IMR-90 (cell line): Measurements from ENCODE around the gene SLC6A6. TPM values are rescaled to one million over a fixed set of nuclear protein-coding genes. Genes with fewer than 3 reads are reported as not detected.

Experiments used
- ATAC-seq: fragments of 200-7000 bp; cut with Tn5 transposase; 2 replicates; pipeline ENCODE4 v1.9.1; 2020; ENCODE audit warnings: low read depth, mild to moderate bottlenecking, moderate library complexity
- BruUV-seq: library from RNA; stranded (reverse); fragments of 400-500 nt; replicated peaks from 2 replicates; lab custom pipeline; 2021; lab: Mats Ljungman, UMichigan
- CTCF ChIA-PET: fragments of 300-600 bp; formaldehyde crosslinking; extraction: SDS; loops from one replicate; lab custom pipeline; 2021; ENCODE audit warnings: antibody characterized with exemption; lab: Yijun Ruan, JAX
- POLR2A ChIA-PET: fragments of 300-600 bp; sonication (Branson Sonifier 250); formaldehyde crosslinking; loops from one replicate; lab custom pipeline; 2022; ENCODE audit warnings: antibody characterized with exemption; ENCODE audit not compliant: unreplicated experiment; lab: Charles Lee
- DNase-seq: peaks from one replicate; pipeline ENCODE4 v3.0.0; 2013
- H2AFZ ChIP-seq: replicated peaks from 2 replicates; pipeline ENCODE3; 2013; ENCODE audit warnings: low read length, mild to moderate bottlenecking; ENCODE audit not compliant: poor library complexity
- H2AK5ac ChIP-seq: 2 replicates; pipeline ENCODE4 v1.6.1; 2013; ENCODE audit warnings: low read depth, low read length, inconsistent platforms
- H2AK9ac ChIP-seq: replicated peaks from 2 replicates; pipeline ENCODE3; 2013; ENCODE audit warnings: mild to moderate bottlenecking, low read depth, low read length, moderate library complexity; ENCODE audit not compliant: poor library complexity
- H2BK120ac ChIP-seq: 2 replicates; pipeline ENCODE4 v1.6.1; 2013; ENCODE audit warnings: low read depth, low read length, inconsistent platforms
- H2BK15ac ChIP-seq: 3 replicates; pipeline ENCODE4 v1.6.1; 2013; ENCODE audit warnings: low read depth, low read length, inconsistent platforms
- H2BK20ac ChIP-seq: 2 replicates; pipeline ENCODE4 v1.6.1; 2013; ENCODE audit warnings: low read depth, mild to moderate bottlenecking, inconsistent platforms, low read length, moderate library complexity
- H2BK5ac ChIP-seq: 2 replicates; pipeline ENCODE4 v1.6.1; 2013; ENCODE audit warnings: mild to moderate bottlenecking, low read depth, low read length, inconsistent platforms; ENCODE audit not compliant: poor library complexity, severe bottlenecking
- H3K14ac ChIP-seq: replicated peaks from 2 replicates; pipeline ENCODE4 v1.6.1; 2013; ENCODE audit warnings: low read depth, low read length, inconsistent platforms
- H3K18ac ChIP-seq: 2 replicates; pipeline ENCODE4 v1.6.1; 2013; ENCODE audit warnings: low read depth, low read length, control low read depth
- H3K23ac ChIP-seq: 2 replicates; pipeline ENCODE4 v1.6.1; 2013; ENCODE audit warnings: low read depth, low read length, inconsistent platforms
- H3K27ac ChIP-seq: 2 replicates; pipeline ENCODE4 v1.5.1; 2013; ENCODE audit warnings: mild to moderate bottlenecking, control low read depth, low read length; ENCODE audit not compliant: insufficient read depth
- H3K27me3 ChIP-seq: 2 replicates; pipeline ENCODE4 v1.6.1; 2013; ENCODE audit warnings: low read length; ENCODE audit not compliant: control insufficient read depth, insufficient read depth
- H3K36me3 ChIP-seq: 2 replicates; pipeline ENCODE4 v1.6.1; 2013; ENCODE audit warnings: low read length, mixed read lengths; ENCODE audit not compliant: control insufficient read depth, insufficient read depth
- H3K4ac ChIP-seq: 2 replicates; pipeline ENCODE4 v1.6.1; 2013; ENCODE audit warnings: low read depth, low read length, inconsistent platforms
- H3K4me1 ChIP-seq: 2 replicates; pipeline ENCODE4 v1.6.1; 2013; ENCODE audit warnings: low read length, mixed read lengths; ENCODE audit not compliant: control insufficient read depth, insufficient read depth
- H3K4me2 ChIP-seq: 2 replicates; pipeline ENCODE4 v1.6.1; 2013; ENCODE audit warnings: low read depth, mild to moderate bottlenecking, control low read depth, low read length, moderate library complexity
- H3K4me3 ChIP-seq: 2 replicates; pipeline ENCODE4 v1.5.1; 2013; ENCODE audit warnings: low read depth, mild to moderate bottlenecking, control low read depth, low read length, moderate library complexity; ENCODE audit not compliant: insufficient read depth
- H3K56ac ChIP-seq: 2 replicates; pipeline ENCODE4 v1.6.1; 2013; ENCODE audit warnings: low read length, inconsistent platforms; ENCODE audit not compliant: insufficient read depth; ENCODE audit errors: extremely low read depth
- H3K79me1 ChIP-seq, 2 experiments: 2 replicates each; pipeline ENCODE4 v1.6.1; 2013; ENCODE audit warnings: low read length in 2 of 2, inconsistent platforms in 1 of 2, low read depth in 1 of 2
- H3K9ac ChIP-seq: 2 replicates; pipeline ENCODE4 v1.6.1; 2013; ENCODE audit warnings: low read depth, low read length, control low read depth
- H3K9me1 ChIP-seq: 2 replicates; pipeline ENCODE4 v1.6.1; 2013; ENCODE audit warnings: low read length, inconsistent platforms; ENCODE audit not compliant: insufficient read depth
- H3K9me3 ChIP-seq: 2 replicates; pipeline ENCODE4 v1.6.1; 2013; ENCODE audit warnings: low read length; ENCODE audit not compliant: control insufficient read depth, insufficient read depth
- H4K20me1 ChIP-seq: 2 replicates; pipeline ENCODE4 v1.6.1; 2013; ENCODE audit warnings: low read length, inconsistent platforms; ENCODE audit not compliant: insufficient read depth
- H4K5ac ChIP-seq: 2 replicates; pipeline ENCODE4 v1.6.1; 2013; ENCODE audit warnings: mild to moderate bottlenecking, low read depth, low read length, control low read depth
- H4K8ac ChIP-seq, 2 experiments: 2 replicates each; pipeline ENCODE4 v1.6.1; 2013; ENCODE audit warnings: low read depth in 2 of 2, low read length in 2 of 2, control low read depth in 1 of 2, inconsistent platforms in 1 of 2
- H4K91ac ChIP-seq: 2 replicates; pipeline ENCODE4 v1.6.1; 2013; ENCODE audit warnings: low read depth, low read length, inconsistent platforms; ENCODE audit not compliant: insufficient read depth
- BHLHE40 ChIP-seq: fragments of 150-350 bp; IDR thresholded peaks from 2 replicates; pipeline ENCODE4 v1.6.1; 2016; ENCODE audit warnings: mild to moderate bottlenecking, low read depth, low read length
- CEBPB ChIP-seq: IDR thresholded peaks from 2 replicates; pipeline ENCODE4 v1.6.1; 2012; ENCODE audit warnings: low read depth, low read length, improper control_type of control experiment
- CHD1 ChIP-seq: IDR thresholded peaks from 2 replicates; pipeline ENCODE4 v1.6.1; 2012; ENCODE audit warnings: low read depth, low read length, improper control_type of control experiment
- CTCF ChIP-seq: conservative IDR thresholded peaks from 2 replicates; pipeline ENCODE4 v1.5.1; 2012; ENCODE audit warnings: mild to moderate bottlenecking, low read depth, low read length, improper control_type of control experiment
- ELK1 ChIP-seq: fragments of 150-350 bp; IDR thresholded peaks from 2 replicates; pipeline ENCODE4 v1.6.1; 2016; ENCODE audit warnings: low read depth, mild to moderate bottlenecking, low read length, moderate library complexity, borderline replicate concordance
- MAFK ChIP-seq: IDR thresholded peaks from 2 replicates; pipeline ENCODE4 v1.6.1; 2012; ENCODE audit warnings: low read depth, low read length, improper control_type of control experiment
- MAZ ChIP-seq: IDR thresholded peaks from 2 replicates; pipeline ENCODE4 v1.6.1; 2012; ENCODE audit warnings: low read depth, mild to moderate bottlenecking, low read length, improper control_type of control experiment, moderate library complexity, borderline replicate concordance
- MXI1 ChIP-seq: IDR thresholded peaks from 2 replicates; pipeline ENCODE4 v1.6.1; 2012; ENCODE audit warnings: low read depth, mild to moderate bottlenecking, low read length, moderate library complexity, borderline replicate concordance
- NFE2L2 ChIP-seq: fragments of 150-350 bp; IDR thresholded peaks from 2 replicates; pipeline ENCODE4 v1.6.1; 2016; ENCODE audit warnings: low read depth, mild to moderate bottlenecking, low read length
- POLR2A ChIP-seq: IDR thresholded peaks from 2 replicates; pipeline ENCODE4 v1.6.1; 2012; ENCODE audit warnings: mild to moderate bottlenecking, low read depth, low read length
- RAD21 ChIP-seq: IDR thresholded peaks from 2 replicates; pipeline ENCODE4 v1.6.1; 2012; ENCODE audit warnings: low read length, improper control_type of control experiment
- RFX5 ChIP-seq: IDR thresholded peaks from 2 replicates; pipeline ENCODE4 v1.8.0; 2012; ENCODE audit warnings: low read depth, mild to moderate bottlenecking, low read length, moderate library complexity
- SMC3 ChIP-seq: fragments of 150-350 bp; IDR thresholded peaks from 2 replicates; pipeline ENCODE4 v1.6.1; 2016; ENCODE audit warnings: low read depth, mild to moderate bottlenecking, antibody characterized with exemption, low read length, moderate library complexity
- USF2 ChIP-seq: fragments of 150-350 bp; IDR thresholded peaks from 2 replicates; pipeline ENCODE4 v1.6.1; 2017; ENCODE audit warnings: mild to moderate bottlenecking, antibody characterized with exemption, low read length, low read depth
- WGBS, 2 experiments: methylation state at CpG; one replicate each; pipeline versions ENCODE4 v1.1.5 to v1.1.7; 2013; ENCODE audit warnings: missing lambda C conversion rate in 2 of 2; ENCODE audit not compliant: insufficient read length in 1 of 2; ENCODE audit errors: extremely low coverage in 2 of 2; 5-methylcytosine and 5-hydroxymethylcytosine counted together
- dilution Hi-C: fragments of 300-500 bp; cut with HindIII; formaldehyde crosslinking; loops from one replicate; pipeline ENCODE4 v1.14.3; 2018; ENCODE audit warnings: low sequenced_read_pairs; ENCODE audit not compliant: unreplicated experiment
- in situ Hi-C: fragments of 300-500 bp; cut with MboI; formaldehyde crosslinking; loops from 3 replicates; pipeline ENCODE4 v1.14.3; 2019; ENCODE audit warnings: low sequenced_read_pairs, inconsistent platforms, mixed read lengths
- intact Hi-C: fragments of 100-400 bp; cut with micrococcal nuclease; formaldehyde crosslinking; loops from 2 replicates; pipeline ENCODE4 v1.10.0; 2022
- polyA plus RNA-seq, 3 experiments: library from polyadenylated mRNA; depleted of rRNA; stranded (reverse); fragments of >200 nt; gene quantifications; 2 replicates each; pipeline ENCODE4 v1.2.3, GENCODE V29; 2012; ENCODE audit warnings: low replicate concordance in 1 of 3
- total RNA-seq: library from RNA; depleted of rRNA; stranded (reverse); fragments of >200 nt; gene quantifications from 2 replicates; pipeline ENCODE4 v1.2.3, GENCODE V29; 2012

The SLC6A6 gene
- total and polyA plus RNA-seq, 2 of the 4 experiments (the other 2 are of a cell fraction) = 29.9 to 39.4 TPM

- peak; percentile 91 for TF ChIP-seq CEBPB
Observed at GRCh38 chr3:14391033-14391432, 11.4 kb upstream of the SLC6A6 start (continued).

GRCh38 chr3:14392231-14392630 lies 10.2 kb upstream of the SLC6A6 start:
- Histone ChIP-seq H3K18ac (no peak overlapping the region), H3K4me3 (no peak overlapping the region), H2AK5ac (0 out of 2 replicates have a peak overlapping the region, but pooled peaks have one; percentile 17), H3K9me1 (peaks cover 13% of the 10 kb centered on the region), H2AK9ac (no peak overlapping the region), H3K36me3 (no peaks in the 10 kb centered on the region), H2AFZ (no peak overlapping the region), H3K4ac (peak overlapping the region; percentile 50; the same call in 1 of the 2 replicates), H3K4me2 (no peak overlapping the region), H3K23ac (no peak overlapping the region), H3K4me1 (peaks cover 18% of the 10 kb centered on the region), H2BK5ac (no peak overlapping the region), H3K9me3 (no peaks in the 10 kb centered on the region), H3K56ac (no peak overlapping the region), H2BK15ac (peak overlapping the region; percentile 88; the same call in 1 of the 3 replicates), H4K91ac (no peak overlapping the region; the same call in none of the 2 replicates), H4K8ac (no peak overlapping the region; a peak in 1 of 4 replicates), H4K5ac (no peak overlapping the region), H3K79me1 (no peaks in the 10 kb centered on the region), H3K9ac (no peak overlapping the region), H4K20me1 (no peaks in the 10 kb centered on the region), H2BK20ac (peak overlapping the region; percentile 52; the same call in 1 of the 2 replicates), H3K14ac (no peak overlapping the region), H3K27ac (no peak overlapping the region), H2BK120ac (no peak overlapping the region), H3K27me3 (no peaks in the 10 kb centered on the region)
- no peak for ATAC-seq
- ChIA-PET CTCF (no interaction called here), POLR2A (no interaction called here)
- in situ Hi-C loops (no loop called here), dilution Hi-C loops (no loop called here), intact Hi-C loops (no loop called here)
- no TSS peak for BruUV-seq
- WGBS, 2 experiments = no CpG with 5 or more reads among the region's 4 CpGs
- DNase-seq = no peak
- no peak for TF ChIP-seq MXI1
- TF ChIP-seq ELK1 = no peak
- TF ChIP-seq CEBPB = no peak
- no peak for TF ChIP-seq CHD1
- TF ChIP-seq MAFK = no peak
- TF ChIP-seq SMC3 = no peak
- TF ChIP-seq RFX5 = no peak
- no peak for TF ChIP-seq MAZ
- no peak for TF ChIP-seq USF2
- no peak for TF ChIP-seq NFE2L2
- no peak for TF ChIP-seq RAD21
- no peak for TF ChIP-seq BHLHE40
- TF ChIP-seq POLR2A = no peak
- no peak for TF ChIP-seq CTCF
